ENCODE data around the gene RABAC1.
A peak's percentile ranks its signal among the peaks of the same experiment; 100 is the strongest.
"Not testable (repeated sequence)": the region's sequence is repeated elsewhere in the genome, so short reads cannot be mapped to it uniquely, and the experiment has no call there.

The RABAC1 gene

DNA sequence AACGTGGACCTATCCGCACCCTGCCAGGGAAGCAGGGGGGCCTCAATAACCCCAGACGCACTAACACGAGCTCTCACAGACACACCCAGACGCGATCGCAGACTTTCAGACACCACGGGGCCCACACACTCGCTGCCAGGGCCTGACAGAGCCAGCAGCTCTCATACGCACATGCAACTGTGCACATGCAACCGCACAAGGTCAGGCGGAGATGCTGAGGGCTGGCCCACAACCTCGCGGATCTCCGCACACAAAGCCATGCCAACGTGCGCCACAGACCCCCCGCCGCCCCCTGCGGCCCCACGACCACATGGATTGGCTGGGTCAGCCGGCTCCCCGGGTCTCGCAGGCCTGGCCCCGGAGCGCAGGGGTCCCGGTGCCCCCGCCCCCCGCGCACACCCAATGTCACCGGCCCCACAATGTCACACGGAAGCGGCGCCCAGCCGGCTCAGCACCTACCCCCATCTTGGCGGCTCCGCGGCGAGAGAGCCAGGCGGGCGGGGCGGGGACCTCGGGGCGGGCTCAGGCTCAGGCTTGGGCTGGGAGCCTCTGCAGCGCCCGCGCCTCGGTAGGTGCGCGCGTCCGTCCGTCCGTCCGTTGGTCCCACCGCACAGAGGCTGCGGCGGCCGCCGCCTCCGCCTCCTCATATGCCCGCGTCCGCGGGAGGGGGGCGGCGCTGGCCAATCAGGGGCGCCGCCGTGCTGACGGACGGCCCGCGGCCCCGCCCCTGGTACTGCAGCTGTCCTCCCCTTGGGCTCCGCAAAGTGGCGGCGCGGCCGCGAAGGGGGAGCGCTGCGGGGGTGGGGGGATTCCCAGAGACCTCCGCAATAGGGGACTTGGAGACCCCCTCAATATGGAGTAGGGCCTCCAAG is 34.7 kb upstream of the RABAC1 start, which contains the start of gene ATP1A3:
Gene ATP1A3 (minus strand): TSS at position 619 of the 872 bp plus-strand sequence. CDS start 154 bp downstream, at position 465.
- TF ChIP-seq ZFX (IDR thresholded peaks at IDR 0.05; ENCODE audit: borderline replicate concordance), result no peak
- TF ChIP-seq, protein P1, sequence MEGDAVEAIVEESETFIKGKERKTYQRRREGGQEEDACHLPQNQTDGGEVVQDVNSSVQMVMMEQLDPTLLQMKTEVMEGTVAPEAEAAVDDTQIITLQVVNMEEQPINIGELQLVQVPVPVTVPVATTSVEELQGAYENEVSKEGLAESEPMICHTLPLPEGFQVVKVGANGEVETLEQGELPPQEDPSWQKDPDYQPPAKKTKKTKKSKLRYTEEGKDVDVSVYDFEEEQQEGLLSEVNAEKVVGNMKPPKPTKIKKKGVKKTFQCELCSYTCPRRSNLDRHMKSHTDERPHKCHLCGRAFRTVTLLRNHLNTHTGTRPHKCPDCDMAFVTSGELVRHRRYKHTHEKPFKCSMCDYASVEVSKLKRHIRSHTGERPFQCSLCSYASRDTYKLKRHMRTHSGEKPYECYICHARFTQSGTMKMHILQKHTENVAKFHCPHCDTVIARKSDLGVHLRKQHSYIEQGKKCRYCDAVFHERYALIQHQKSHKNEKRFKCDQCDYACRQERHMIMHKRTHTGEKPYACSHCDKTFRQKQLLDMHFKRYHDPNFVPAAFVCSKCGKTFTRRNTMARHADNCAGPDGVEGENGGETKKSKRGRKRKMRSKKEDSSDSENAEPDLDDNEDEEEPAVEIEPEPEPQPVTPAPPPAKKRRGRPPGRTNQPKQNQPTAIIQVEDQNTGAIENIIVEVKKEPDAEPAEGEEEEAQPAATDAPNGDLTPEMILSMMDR (IDR thresholded peaks at IDR 0.05), result no peak
- peak within 1 kb of the TSS; percentile 46 for H3K27ac ChIP-seq

DNA sequence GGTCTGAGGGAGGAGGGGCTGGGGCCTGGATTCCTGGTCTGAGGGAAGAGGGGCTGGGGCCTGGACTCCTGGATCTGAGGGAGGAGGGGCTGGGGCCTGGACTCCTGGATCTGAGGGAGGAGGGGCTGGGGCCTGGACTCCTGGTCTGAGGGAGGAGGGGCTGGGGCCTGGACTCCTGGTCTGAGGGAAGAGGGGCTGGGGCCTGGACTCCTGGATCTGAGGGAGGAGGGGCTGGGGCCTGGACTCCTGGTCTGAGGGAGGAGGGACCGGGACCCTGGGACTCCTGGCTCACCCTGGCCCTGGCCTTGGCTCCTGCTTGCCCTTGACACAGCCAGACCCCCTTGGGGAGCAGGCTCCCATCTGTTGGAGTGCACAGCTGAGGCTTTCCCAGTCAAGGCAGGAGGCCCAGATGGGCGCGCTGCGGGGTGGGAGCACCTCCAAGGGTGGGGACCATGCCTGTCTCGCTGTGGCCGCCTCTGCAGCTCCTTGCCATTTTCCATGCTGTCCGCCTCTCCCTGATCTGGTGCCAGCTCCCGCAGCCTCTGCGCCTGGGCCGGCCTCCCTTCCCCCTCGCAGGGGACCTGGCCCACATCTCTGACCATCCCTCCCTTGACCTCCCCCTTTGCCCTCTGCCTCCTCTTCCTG is 32.9 kb upstream of the RABAC1 start:
- H3K27ac ChIP-seq, result not testable (repeated sequence)

DNA sequence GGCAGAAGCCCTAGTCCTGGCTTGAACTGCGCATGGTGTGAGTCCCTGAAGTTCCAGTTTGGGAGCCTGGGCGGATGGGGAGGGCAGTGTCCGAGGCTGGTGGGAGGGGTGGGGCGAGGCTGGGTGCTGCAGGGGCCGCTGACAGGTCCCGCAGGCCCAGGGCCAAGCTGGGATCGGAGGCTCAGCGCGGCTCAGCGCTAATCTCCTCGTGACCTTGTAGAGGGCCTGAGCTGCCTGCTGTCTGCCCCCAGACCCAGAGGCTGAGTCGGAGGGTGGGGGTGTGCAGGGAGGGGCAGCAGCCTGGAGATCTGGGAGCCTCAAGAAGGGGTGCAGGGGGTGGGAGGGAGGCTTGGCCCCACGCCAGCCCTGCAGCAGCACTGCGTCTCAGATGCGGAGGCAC is 31.9 kb upstream of the RABAC1 start:
- H3K27ac ChIP-seq, result no peak overlapping the region

DNA sequence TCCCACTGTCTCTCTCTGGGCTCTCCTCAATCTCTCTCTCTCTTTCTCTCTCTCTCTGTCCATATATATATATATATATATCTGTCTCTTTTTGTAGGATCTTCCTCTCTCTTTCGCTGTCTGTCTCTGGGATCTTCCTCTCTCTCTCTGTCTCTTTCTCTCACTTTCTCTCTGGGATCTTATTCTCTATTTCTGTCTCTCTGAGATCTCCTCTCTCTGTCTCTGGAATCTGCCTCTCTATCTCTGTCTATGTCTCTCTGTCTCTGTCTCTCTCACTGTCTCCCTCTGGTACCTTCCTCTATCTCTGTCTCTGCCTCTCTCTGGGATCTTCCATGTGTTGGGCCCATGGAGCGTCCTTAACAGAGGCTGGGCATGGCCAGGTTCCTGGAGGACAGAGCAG is 31.5 kb upstream of the RABAC1 start:
- TF ChIP-seq ZFX (IDR thresholded peaks at IDR 0.05; ENCODE audit: borderline replicate concordance), result no peak
- TF ChIP-seq, protein P1 (IDR thresholded peaks at IDR 0.05), result no peak
- no peak overlapping the region for H3K27ac ChIP-seq

More for the DNA sequence above, 31.9 kb upstream of the RABAC1 start:
- TF ChIP-seq, protein P1 (IDR thresholded peaks at IDR 0.05), result no peak
- TF ChIP-seq ZFX (IDR thresholded peaks at IDR 0.05; ENCODE audit: borderline replicate concordance), result no peak

DNA sequence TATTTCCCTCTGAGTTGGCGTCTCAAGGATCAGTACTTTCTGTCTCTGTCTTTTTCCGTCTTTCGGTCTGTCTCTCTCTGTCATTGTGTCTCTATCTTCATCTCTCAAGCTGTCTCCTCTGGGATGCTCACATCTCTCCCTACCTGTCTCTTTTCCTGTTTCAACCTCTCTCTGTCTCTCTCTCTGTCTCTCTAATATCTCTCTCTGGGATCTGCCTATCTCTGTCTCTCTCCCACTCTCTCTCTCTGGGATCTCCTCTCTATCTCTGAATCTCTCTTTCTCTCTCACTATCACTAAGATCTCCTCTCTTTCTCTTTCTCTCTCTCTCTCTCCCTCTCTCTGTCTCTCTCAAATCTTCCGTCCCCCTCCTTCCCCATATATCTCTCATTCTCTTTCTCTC is 30.9 kb upstream of the RABAC1 start:
- no peak overlapping the region for H3K27ac ChIP-seq

DNA sequence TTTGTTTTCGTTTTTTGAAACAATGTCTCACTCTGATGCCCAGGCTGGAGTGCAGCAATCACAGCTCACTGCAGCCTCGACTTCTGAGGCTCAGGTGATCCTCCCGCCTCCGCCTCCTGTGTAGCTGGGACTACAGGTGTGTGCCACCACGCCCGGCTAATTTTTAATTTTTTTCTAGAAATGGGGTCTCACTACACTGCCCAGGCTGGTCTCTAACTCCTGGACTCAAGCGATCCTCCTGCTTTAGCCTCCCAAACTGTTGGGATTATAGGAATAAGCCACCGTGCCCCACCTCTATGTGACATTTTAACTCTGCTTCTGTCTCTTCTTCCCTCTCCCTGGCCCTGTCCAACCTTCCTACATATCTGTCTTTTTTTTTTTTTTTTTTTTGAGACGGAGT is 29.8 kb upstream of the RABAC1 start:
- H3K27ac ChIP-seq, result no peak overlapping the region
- TF ChIP-seq, protein P1 (IDR thresholded peaks at IDR 0.05), result no peak
- TF ChIP-seq ZFX (IDR thresholded peaks at IDR 0.05; ENCODE audit: borderline replicate concordance), result no peak

More for the DNA sequence above, 30.9 kb upstream of the RABAC1 start:
- no peak for TF ChIP-seq ZFX (IDR thresholded peaks at IDR 0.05; ENCODE audit: borderline replicate concordance)
- TF ChIP-seq, protein P1 (IDR thresholded peaks at IDR 0.05), result no peak

DNA sequence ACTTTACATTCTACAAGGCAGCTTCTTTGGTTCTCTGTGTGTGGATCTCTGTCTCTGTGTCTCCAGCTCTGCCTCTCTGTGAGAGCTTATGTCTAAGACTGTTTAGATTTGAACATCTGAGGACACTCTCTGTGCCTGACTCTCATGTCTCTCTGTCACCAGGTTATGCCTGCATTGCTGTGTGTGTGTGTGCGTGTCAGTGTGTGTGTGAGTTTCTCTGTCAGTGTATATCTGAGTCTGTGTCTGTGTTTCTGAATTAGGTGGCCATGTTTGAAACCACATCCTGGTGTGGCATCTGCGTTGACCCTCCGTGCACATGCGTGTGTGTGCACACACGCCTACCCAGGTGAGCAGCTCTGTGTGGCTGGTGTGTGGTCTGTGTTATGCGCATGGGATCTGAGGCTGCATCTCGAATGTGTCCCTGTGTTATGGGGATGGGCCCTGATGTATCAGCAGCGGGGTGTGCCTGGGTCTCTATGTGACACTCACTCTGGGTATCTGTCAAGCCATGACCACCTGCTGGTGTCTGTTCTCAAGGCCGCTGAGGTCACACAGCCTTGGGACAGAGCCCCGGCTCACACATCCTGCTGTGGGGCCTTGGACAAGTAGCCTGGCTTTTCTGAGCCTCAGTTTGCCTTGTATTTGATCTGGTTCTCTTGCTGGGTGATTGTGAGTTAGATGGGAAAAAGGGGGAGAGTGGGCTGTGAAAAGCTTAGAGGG is 28.2 kb upstream of the RABAC1 start:
- TF ChIP-seq ZFX (IDR thresholded peaks at IDR 0.05; ENCODE audit: borderline replicate concordance), result no peak
- TF ChIP-seq, protein P1 (IDR thresholded peaks at IDR 0.05), result no peak
- H3K27ac ChIP-seq, result no peak overlapping the region

Data from 22Rv1 (cell line).